Kidney epithelial cell (primary cell): ENCODE results near the gene PCBP3. TPM values are rescaled to one million over a fixed set of nuclear protein-coding genes. Genes with fewer than 3 reads are reported as not detected.

ENCODE experiments used
- DNase-seq: peaks from one replicate; pipeline ENCODE4 v3.0.0-alpha.2; 2010; ENCODE audit warnings: low read depth
- H3K27me3 ChIP-seq: 2 replicates; pipeline ENCODE4 v1.6.0; 2011; ENCODE audit warnings: low read length; ENCODE audit not compliant: control insufficient read depth, insufficient read depth
- H3K36me3 ChIP-seq: 2 replicates; pipeline ENCODE4 v1.5.1; 2011; ENCODE audit warnings: low read length; ENCODE audit not compliant: control insufficient read depth, insufficient read depth
- H3K4me3 ChIP-seq: 2 replicates; pipeline ENCODE4 v1.5.1; 2011; ENCODE audit warnings: low read depth, mild to moderate bottlenecking, control low read depth, low read length
- CTCF ChIP-seq: IDR thresholded peaks from 2 replicates; pipeline ENCODE4 v1.5.1; 2011; ENCODE audit warnings: mild to moderate bottlenecking, moderate library complexity, low read length, control low read depth, inconsistent platforms; ENCODE audit not compliant: insufficient read depth, poor library complexity, severe bottlenecking
- total RNA-seq: library from RNA; depleted of rRNA; stranded (reverse); fragments of >200 nt; gene quantifications from 2 replicates; pipeline ENCODE4 v1.2.3, GENCODE V29; 2015

PCBP3 gene
- total RNA-seq, 1 donor from 2014 or later: 1.3 TPM

DNA sequence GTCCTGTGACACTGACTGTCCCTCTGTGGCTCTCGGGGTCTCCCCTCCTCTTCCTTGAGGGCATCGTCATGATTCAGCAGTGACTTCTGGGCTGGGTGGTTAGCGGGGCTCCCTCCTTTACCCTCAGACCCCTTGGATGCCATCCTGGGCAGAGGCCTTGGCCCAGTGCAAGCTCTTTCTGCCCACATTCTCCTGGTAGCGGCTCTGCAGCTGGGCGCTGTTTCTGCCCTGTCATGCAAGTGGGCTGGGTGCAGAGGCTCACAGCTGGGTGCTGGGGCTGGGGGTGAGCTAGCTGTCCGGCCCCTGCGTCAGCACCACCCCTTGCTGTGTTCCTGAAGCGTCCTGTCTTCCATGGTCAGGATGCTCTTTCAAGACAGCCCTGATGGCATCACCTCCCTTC lies 158.5 kb downstream of the PCBP3 start:
- no peak for DNase-seq
- TF ChIP-seq CTCF: no peak
- Histone ChIP-seq H3K4me3 (no peak overlapping the region), H3K36me3 (no peaks in the 10 kb centered on the region), H3K27me3 (peaks cover 7% of the 10 kb centered on the region)

- Histone ChIP-seq H3K27me3 (peaks cover 7% of the 10 kb centered on the region), H3K36me3 (no peaks in the 10 kb centered on the region), H3K4me3 (no peak overlapping the region)
- TF ChIP-seq CTCF: no peak
- no peak for DNase-seq
Measured at GRCh38 chr21:45802425-45802824, 158.9 kb downstream of the PCBP3 start.

DNA sequence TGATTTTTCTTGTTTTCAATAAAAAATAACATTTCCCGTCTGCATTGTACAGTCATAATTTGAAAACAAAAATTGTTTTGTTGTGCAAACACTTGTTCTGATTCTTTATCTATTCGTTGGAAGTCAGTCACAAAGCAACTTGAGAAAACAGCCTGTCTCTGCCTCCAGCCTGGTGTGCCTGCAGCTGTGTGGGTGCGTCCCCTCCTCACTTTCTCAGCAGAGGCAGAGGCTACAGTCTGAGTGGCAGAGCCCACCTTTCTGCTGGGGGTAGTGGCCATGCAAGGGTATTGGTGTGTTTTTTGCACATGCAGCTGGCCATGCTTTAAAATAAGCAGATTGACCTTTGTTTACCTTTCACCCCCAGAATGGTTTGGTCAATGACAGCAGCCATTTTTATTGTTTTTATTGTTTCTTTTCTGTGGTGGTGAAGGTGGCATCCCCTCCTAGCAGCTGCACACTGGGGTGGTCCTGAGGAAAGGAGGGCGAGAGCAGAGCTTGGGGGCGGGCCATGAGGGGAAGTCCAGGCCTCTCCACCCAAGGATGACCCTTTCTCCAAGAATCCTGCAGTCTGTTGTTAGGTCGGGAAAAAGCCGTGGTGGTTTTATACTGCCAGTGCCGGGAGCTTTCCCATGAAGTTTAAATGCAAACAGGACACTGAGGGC lies 159.6 kb downstream of the PCBP3 start:
- H3K4me3 ChIP-seq: no peak overlapping the region
- H3K27me3 ChIP-seq: peaks cover 7% of the 10 kb centered on the region
- DNase-seq: no peak
- H3K36me3 ChIP-seq: no peaks in the 10 kb centered on the region
- no peak for TF ChIP-seq CTCF

DNA sequence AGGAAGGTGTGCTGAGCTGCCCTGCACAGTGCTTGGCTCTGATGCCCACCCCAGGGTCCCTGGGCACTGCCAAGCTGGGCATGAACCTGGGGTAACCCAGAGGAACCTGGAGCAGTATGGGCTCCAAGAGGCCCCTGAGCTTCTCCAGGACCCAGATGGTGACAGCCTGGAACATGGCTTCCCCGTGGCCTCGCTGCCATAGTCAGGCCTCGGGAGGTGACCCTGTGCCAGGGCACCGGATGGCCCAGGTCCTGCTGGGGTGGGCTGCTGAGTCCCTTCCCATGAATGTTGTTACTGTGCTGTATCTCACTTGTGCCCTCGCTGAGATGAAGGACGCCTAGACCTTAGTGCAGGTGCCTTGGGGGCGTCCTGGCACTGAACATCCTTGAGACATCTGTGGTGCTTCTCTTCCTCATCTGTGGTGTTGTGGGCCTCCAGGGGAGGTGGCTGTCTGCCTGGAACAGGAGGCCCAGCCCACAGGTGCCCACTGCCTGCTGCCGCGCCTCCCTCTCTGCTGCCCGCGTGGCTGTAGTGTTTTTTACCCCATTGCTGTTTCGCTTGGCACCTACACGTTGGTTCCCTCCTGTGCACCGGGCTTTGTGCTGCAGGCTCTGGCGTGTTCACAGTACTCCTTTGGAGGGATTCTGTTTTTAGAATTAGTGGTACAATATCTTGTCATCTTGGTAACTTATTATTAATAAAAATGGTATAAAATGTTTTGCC lies 160.3 kb downstream of the PCBP3 start:
- TF ChIP-seq CTCF: no peak
- H3K27me3 ChIP-seq: peaks cover 7% of the 10 kb centered on the region
- DNase-seq: no peak
- H3K36me3 ChIP-seq: no peaks in the 10 kb centered on the region
- H3K4me3 ChIP-seq: no peak overlapping the region

DNA sequence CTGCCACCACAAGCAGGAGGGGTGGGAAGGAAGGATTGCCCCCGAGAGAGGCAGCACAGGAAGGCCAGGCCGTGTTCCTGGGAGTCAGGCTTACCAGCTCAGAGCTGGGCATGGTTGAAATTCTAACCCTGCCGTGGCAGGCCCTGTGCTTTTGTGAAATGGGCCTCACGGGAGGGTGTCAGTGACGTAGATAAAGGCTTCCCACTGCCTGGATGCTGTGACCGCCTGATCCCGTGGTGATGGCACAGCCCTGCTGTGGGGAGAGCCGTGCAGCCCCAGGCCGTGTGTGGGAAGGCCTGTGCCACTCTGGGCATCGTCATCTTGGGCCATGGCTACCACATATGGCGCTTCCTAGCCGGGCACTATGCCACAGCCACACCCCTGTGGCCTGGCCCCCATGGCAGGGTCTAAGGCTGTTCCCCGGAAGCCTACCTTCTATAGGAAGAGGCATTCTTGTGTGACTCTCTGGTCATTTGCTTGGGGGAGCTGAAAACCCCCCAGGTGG lies 161.3 kb downstream of the PCBP3 start:
- H3K36me3 ChIP-seq: no peaks in the 10 kb centered on the region
- no peak for DNase-seq
- no peak for TF ChIP-seq CTCF
- peaks cover 7% of the 10 kb centered on the region for H3K27me3 ChIP-seq
- no peak overlapping the region for H3K4me3 ChIP-seq
